CD14-positive monocyte (primary cell): ENCODE results near the gene OR52H1. TPM values are rescaled to one million over a fixed set of nuclear protein-coding genes. Genes with fewer than 3 reads are reported as not detected.

ENCODE experiments used
- DNase-seq, 3 donors: peaks; one replicate each; pipeline ENCODE4 v3.0.0-alpha.2; 2011 to 2022
- H2AFZ ChIP-seq: 2 replicates; pipeline ENCODE4 v1.6.0; 2012; ENCODE audit warnings: mild to moderate bottlenecking, low read depth, low read length, inconsistent platforms; ENCODE audit not compliant: insufficient read depth, poor library complexity, severe bottlenecking
- H3K27ac ChIP-seq, 2 donors: 1 replicate in 1 of 2; 2 replicates in 1 of 2; pipeline ENCODE4 v1.5.1; 2012 to 2013; ENCODE audit warnings: low read length in 2 of 2, control low read depth in 1 of 2, inconsistent platforms in 1 of 2, low read depth in 1 of 2, mild to moderate bottlenecking in 1 of 2
- H3K27me3 ChIP-seq, 2 donors: one replicate each; pipeline versions ENCODE4 v1.6.0 to v1.6.1; 2011 to 2013; ENCODE audit warnings: low read length in 2 of 2; ENCODE audit not compliant: control insufficient read depth in 2 of 2, insufficient read depth in 2 of 2
- H3K36me3 ChIP-seq, 2 donors: replicated peaks in 1 of 2; 1 replicate in 1 of 2; 2 replicates in 1 of 2; pipeline versions ENCODE4 v1.5.1 to v1.6.1; 2012 to 2013; ENCODE audit warnings: low read length in 2 of 2, control low read depth in 1 of 2, inconsistent platforms in 1 of 2, mild to moderate bottlenecking in 1 of 2; ENCODE audit not compliant: insufficient read depth in 2 of 2, control insufficient read depth in 1 of 2
- H3K4me1 ChIP-seq, 2 donors: 1 replicate in 1 of 2; 2 replicates in 1 of 2; pipeline versions ENCODE4 v1.5.1 to v1.6.1; 2012 to 2013; ENCODE audit warnings: low read length in 2 of 2, control low read depth in 1 of 2, inconsistent platforms in 1 of 2, mild to moderate bottlenecking in 1 of 2, moderate library complexity in 1 of 2; ENCODE audit not compliant: insufficient read depth in 2 of 2, control insufficient read depth in 1 of 2
- H3K4me2 ChIP-seq: replicated peaks from 2 replicates; pipeline ENCODE3; 2012; ENCODE audit warnings: low read length, moderate library complexity, mild to moderate bottlenecking; ENCODE audit not compliant: poor library complexity, severe bottlenecking; ENCODE audit errors: extremely low read depth
- H3K4me3 ChIP-seq, 3 experiments: fragments of 200-600 bp in 1 of 3; sonication (generic) in 1 of 3; replicated peaks in 1 of 3; 1 replicate in 2 of 3; 2 replicates in 1 of 3; pipeline ENCODE4 v1.5.1; 2011 to 2013; ENCODE audit warnings: low read length in 3 of 3, mild to moderate bottlenecking in 3 of 3, control low read depth in 2 of 3, low read depth in 2 of 3, inconsistent platforms in 1 of 3, moderate library complexity in 1 of 3
- H3K79me2 ChIP-seq: 2 replicates; pipeline ENCODE4 v1.6.0; 2012; ENCODE audit warnings: mild to moderate bottlenecking, control low read depth, inconsistent platforms, low read length, moderate library complexity; ENCODE audit not compliant: insufficient read depth
- H3K9ac ChIP-seq: 2 replicates; pipeline ENCODE4 v1.6.0; 2017; ENCODE audit warnings: low read length, mild to moderate bottlenecking; ENCODE audit not compliant: insufficient read depth, poor library complexity, severe bottlenecking
- H3K9me3 ChIP-seq, 2 donors: replicated peaks in 1 of 2; 1 replicate in 1 of 2; 2 replicates in 1 of 2; pipeline versions ENCODE4 v1.5.1 to v1.6.1; 2012 to 2013; ENCODE audit warnings: low read length in 2 of 2, control low read depth in 1 of 2; ENCODE audit not compliant: control insufficient read depth in 1 of 2, insufficient read depth in 1 of 2
- H4K20me1 ChIP-seq: 2 replicates; pipeline ENCODE4 v1.6.0; 2012; ENCODE audit warnings: mild to moderate bottlenecking, low read length, control low read depth, moderate library complexity; ENCODE audit not compliant: insufficient read depth
- H3K27ac Mint-ChIP-seq, 7 donors: one replicate each; pipeline ENCODE4 v1.8.0; 2020; ENCODE audit warnings: mild to moderate bottlenecking in 7 of 7, mixed read lengths in 7 of 7, moderate library complexity in 6 of 7, inconsistent platforms in 2 of 7
- H3K27me3 Mint-ChIP-seq, 3 donors: one replicate each; pipeline ENCODE4 v1.8.0; 2021 to 2022; ENCODE audit warnings: low read depth in 3 of 3, mild to moderate bottlenecking in 3 of 3, mixed read lengths in 3 of 3, moderate library complexity in 3 of 3, inconsistent platforms in 1 of 3
- H3K36me3 Mint-ChIP-seq, 2 donors: one replicate each; pipeline ENCODE4 v1.8.0; 2020; ENCODE audit warnings: mixed read lengths in 2 of 2, inconsistent platforms in 1 of 2, mild to moderate bottlenecking in 1 of 2
- H3K4me1 Mint-ChIP-seq: one replicate; pipeline ENCODE4 v1.8.0; 2020; ENCODE audit warnings: mild to moderate bottlenecking, mixed read lengths
- H3K4me3 Mint-ChIP-seq, 2 donors: one replicate each; pipeline ENCODE4 v1.8.0; 2020; ENCODE audit warnings: mild to moderate bottlenecking in 2 of 2, mixed read lengths in 2 of 2, moderate library complexity in 1 of 2
- H3K9me3 Mint-ChIP-seq, 7 donors: one replicate each; pipeline ENCODE4 v1.8.0; 2020 to 2022; ENCODE audit warnings: mixed read lengths in 7 of 7, mild to moderate bottlenecking in 6 of 7, moderate library complexity in 6 of 7, inconsistent platforms in 2 of 7
- WGBS: methylation state at CpG from one replicate; pipeline ENCODE4 v1.1.5; 2013; ENCODE audit warnings: missing lambda C conversion rate; ENCODE audit not compliant: insufficient coverage; 5-methylcytosine and 5-hydroxymethylcytosine counted together
- intact Hi-C, 2 donors: fragments of 100-400 bp; cut with micrococcal nuclease; formaldehyde crosslinking; loops; one replicate each; pipeline versions ENCODE4 v1.15.0 to v1.15.1; 2023
- polyA plus RNA-seq, 3 donors: library from polyadenylated mRNA; depleted of rRNA in 1 of 3; unstranded in 2 of 3; stranded (reverse) in 1 of 3; fragments of 300-500 nt in 2 of 3; fragments of >200 nt in 1 of 3; fragmentation: Illumina TruSeq in 2 of 3; gene quantifications; 1 replicate in 2 of 3; 2 replicates in 1 of 3; pipeline ENCODE4 v1.2.3, GENCODE V29; 2012 to 2021
- TF ChIP-seq, protein P1 (sequence below): fragments of 200-600 bp; IDR thresholded peaks from one replicate; pipeline ENCODE4 v1.8.0; 2022; ENCODE audit warnings: antibody characterized with exemption, mild to moderate bottlenecking

The OR52H1 gene
- polyA plus RNA-seq, 3 donors: not detected

GRCh38 chr11:5564259-5565019 lies 16.1 kb upstream of the OR52H1 start:
- H3K27me3 ChIP-seq: no peaks in the 10 kb centered on the region
- H3K4me2 ChIP-seq: no peak overlapping the region
- peaks cover 0 to 5% (median 2%) of the 10 kb centered on the region in 3 donors for H3K27me3 Mint-ChIP-seq
- no peak for DNase-seq
- intact Hi-C loops: no loop called here
- no peak overlapping the region for H2AFZ ChIP-seq
- no peak overlapping the region for H3K9ac ChIP-seq
- peaks cover 0 to 3% of the 10 kb centered on the region in 2 donors for H3K9me3 ChIP-seq
- no peaks in the 10 kb centered on the region for H3K36me3 ChIP-seq
- H3K4me1 ChIP-seq: no peaks in the 10 kb centered on the region
- H4K20me1 ChIP-seq: no peaks in the 10 kb centered on the region
- H3K79me2 ChIP-seq: no peaks in the 10 kb centered on the region
- no peak overlapping the region for H3K27ac ChIP-seq
- peaks cover 2% of the 10 kb centered on the region for H3K4me1 Mint-ChIP-seq
- no peak overlapping the region for H3K4me3 ChIP-seq
- no peak overlapping the region for H3K27ac Mint-ChIP-seq
- no peaks in the 10 kb centered on the region for H3K36me3 Mint-ChIP-seq
- no CpG with 5 or more reads among the region's 1 CpG for WGBS
- H3K9me3 Mint-ChIP-seq: peaks cover 2 to 12% (median 7%) of the 10 kb centered on the region in 7 donors
- no peak overlapping the region for H3K4me3 Mint-ChIP-seq
- TF ChIP-seq, protein P1, sequence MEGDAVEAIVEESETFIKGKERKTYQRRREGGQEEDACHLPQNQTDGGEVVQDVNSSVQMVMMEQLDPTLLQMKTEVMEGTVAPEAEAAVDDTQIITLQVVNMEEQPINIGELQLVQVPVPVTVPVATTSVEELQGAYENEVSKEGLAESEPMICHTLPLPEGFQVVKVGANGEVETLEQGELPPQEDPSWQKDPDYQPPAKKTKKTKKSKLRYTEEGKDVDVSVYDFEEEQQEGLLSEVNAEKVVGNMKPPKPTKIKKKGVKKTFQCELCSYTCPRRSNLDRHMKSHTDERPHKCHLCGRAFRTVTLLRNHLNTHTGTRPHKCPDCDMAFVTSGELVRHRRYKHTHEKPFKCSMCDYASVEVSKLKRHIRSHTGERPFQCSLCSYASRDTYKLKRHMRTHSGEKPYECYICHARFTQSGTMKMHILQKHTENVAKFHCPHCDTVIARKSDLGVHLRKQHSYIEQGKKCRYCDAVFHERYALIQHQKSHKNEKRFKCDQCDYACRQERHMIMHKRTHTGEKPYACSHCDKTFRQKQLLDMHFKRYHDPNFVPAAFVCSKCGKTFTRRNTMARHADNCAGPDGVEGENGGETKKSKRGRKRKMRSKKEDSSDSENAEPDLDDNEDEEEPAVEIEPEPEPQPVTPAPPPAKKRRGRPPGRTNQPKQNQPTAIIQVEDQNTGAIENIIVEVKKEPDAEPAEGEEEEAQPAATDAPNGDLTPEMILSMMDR: no peak

DNA sequence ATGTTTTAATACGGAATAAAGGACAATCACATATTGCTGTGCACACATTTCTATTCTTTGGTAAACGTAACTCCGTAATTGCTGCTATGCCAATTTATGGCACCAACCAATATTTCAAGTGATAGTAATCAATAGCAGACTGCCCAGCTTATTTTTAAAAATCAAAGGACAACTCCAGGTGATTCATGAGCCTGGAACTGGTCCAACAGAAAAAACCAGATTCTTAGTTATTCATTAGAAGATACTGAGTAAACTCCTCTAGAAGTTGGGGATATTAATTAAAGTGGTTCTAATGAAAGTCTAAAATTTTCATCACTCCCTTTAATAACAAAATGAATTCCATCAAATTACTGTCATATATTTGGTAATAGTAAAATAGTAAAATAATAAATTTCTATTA lies 9.4 kb upstream of the OR52H1 start:
- WGBS: no CpG with 5 or more reads among the region's 3 CpGs
- no peaks in the 10 kb centered on the region for H3K36me3 Mint-ChIP-seq

More for the DNA sequence above, 9.4 kb upstream of the OR52H1 start:
- H3K27me3 ChIP-seq: no peaks in the 10 kb centered on the region
- no peak overlapping the region for H3K9ac ChIP-seq
- H3K4me1 ChIP-seq: no peaks in the 10 kb centered on the region
- Mint-ChIP-seq H3K4me1 (no peaks in the 10 kb centered on the region), H3K27me3 (peaks cover 0 to 7% (median 0%) of the 10 kb centered on the region in 3 donors), H3K9me3 (no peaks in the 10 kb centered on the region), H3K4me3 (no peak overlapping the region), H3K27ac (no peak overlapping the region)
- no peaks in the 10 kb centered on the region for H4K20me1 ChIP-seq
- H3K36me3 ChIP-seq: no peaks in the 10 kb centered on the region
- H3K4me2 ChIP-seq: no peak overlapping the region
- intact Hi-C loops: no loop called here
- no peak overlapping the region for H2AFZ ChIP-seq
- H3K79me2 ChIP-seq: no peaks in the 10 kb centered on the region
- H3K27ac ChIP-seq: no peak overlapping the region
- no peak for DNase-seq
- TF ChIP-seq, protein P1: no peak
- H3K4me3 ChIP-seq: no peak overlapping the region
- H3K9me3 ChIP-seq: no peaks in the 10 kb centered on the region
